Body of pancreas (tissue), 4 donors: ENCODE results near the gene MVB12B.

Source experiments
- CTCF ChIP-seq, 7 experiments: fragments of 450-650 bp in 4 of 7; fragments of 200-600 bp in 3 of 7; sonication (generic) in 3 of 7; IDR thresholded peaks; one replicate each; pipeline ENCODE4 v1.5.1; 2016 to 2019; ENCODE audit warnings: antibody characterized with exemption in 7 of 7
- POLR2A ChIP-seq, 3 donors: fragments of 450-650 bp; IDR thresholded peaks; one replicate each; pipeline ENCODE4 v1.6.1; 2016; ENCODE audit warnings: antibody characterized with exemption in 3 of 3, mild to moderate bottlenecking in 2 of 3

GRCh38 chr9:126295516-126295915 lies 31.1 kb upstream of the MVB12B start:
- no peak for TF ChIP-seq CTCF (IDR thresholded peaks at IDR 0.05)
- no peak for TF ChIP-seq POLR2A (IDR thresholded peaks at IDR 0.05)
